ENCODE data around the gene PKD2L2. TPM values are rescaled to one million over a fixed set of nuclear protein-coding genes. Genes with fewer than 3 reads are reported as not detected.

PKD2L2 gene
- total and polyA plus RNA-seq, 9 of the 15 experiments (the other 6 are each of a cell fraction or from before 2014, with no cell fraction given): 0.08 to 0.25 (median 0.11) TPM; not detected in 5

- peak; percentile 42 to 68; a peak in 3 of 4 replicates for TF ChIP-seq MAZ (CRISPR knock-in tag; conservative IDR thresholded peaks at IDR 0.05 in 1 of 2, IDR thresholded peaks at IDR 0.05 in 1 of 2)
- peak; percentile 8 to 69; a peak in 1 of 4 replicates for TF ChIP-seq NONO (IDR thresholded peaks at IDR 0.05; ENCODE audit: low read depth in 2 of 2, low read length in 1 of 2)
- TF ChIP-seq ZNF740 (CRISPR knock-in tag; IDR thresholded peaks at IDR 0.05): no peak
- TF ChIP-seq ZNF740 (tag; IDR thresholded peaks at IDR 0.05): no peak
- TF ChIP-seq CEBPG (CRISPR knock-in tag; IDR thresholded peaks at IDR 0.05): no peak
- TF ChIP-seq CEBPG (tag; conservative IDR thresholded peaks at IDR 0.05 in 1 of 2, IDR thresholded peaks at IDR 0.05 in 1 of 2): no peak
- TF ChIP-seq ZC3H11A (IDR thresholded peaks at IDR 0.05; ENCODE audit: low read depth, low read length): no peak
- TF ChIP-seq ETV6 (IDR thresholded peaks at IDR 0.05; ENCODE audit: borderline replicate concordance in 1 of 2, low read depth in 2 of 2, low read length in 1 of 2): no peak
- TF ChIP-seq ETV6 (CRISPR knock-in tag; IDR thresholded peaks at IDR 0.05; ENCODE audit: borderline replicate concordance): no peak
- peak; percentile 98 for TF ChIP-seq SMARCA5 (IDR thresholded peaks at IDR 0.05)
- peak; percentile 90 for TF ChIP-seq SUPT5H (IDR thresholded peaks at IDR 0.05)
- no peak for TF ChIP-seq ZBTB40 (IDR thresholded peaks at IDR 0.05)
- TF ChIP-seq ZBTB40 (CRISPR knock-in tag; IDR thresholded peaks at IDR 0.05): no peak
- TF ChIP-seq ZNF507 (tag; conservative IDR thresholded peaks at IDR 0.05): no peak
- TF ChIP-seq U2AF2 (optimal IDR thresholded peaks at IDR 0.05; ENCODE audit: low read depth, low read length): no peak
Observed at GRCh38 chr5:137888863-137889759, at the start of gene PKD2L2 (continued).
